ENCODE measurements around the gene WBP2. TPM values are rescaled to one million over a fixed set of nuclear protein-coding genes. Genes with fewer than 3 reads are reported as not detected.
A peak's percentile ranks its signal among the peaks of the same experiment; 100 is the strongest.

Gene WBP2
- total and polyA plus RNA-seq, 2 of the 13 experiments (the other 11 are each of a cell fraction or from before 2014, with no cell fraction given): 29.2 to 29.5 TPM

GRCh38 chr17:75827308-75828075 is 27.6 kb downstream of the WBP2 start (continued):
- no peak for TF ChIP-seq SNAPC4 (CRISPR knock-in tag; IDR thresholded peaks at IDR 0.05)
- TF ChIP-seq ZBTB21 (CRISPR knock-in tag; IDR thresholded peaks at IDR 0.05): no peak
- no peak for TF ChIP-seq GTF2F1 (IDR thresholded peaks at IDR 0.05; ENCODE audit: low read length)
- no peak for TF ChIP-seq ZFP1 (CRISPR knock-in tag; IDR thresholded peaks at IDR 0.05)
- no peak for TF ChIP-seq ETS1 (CRISPR knock-in tag; IDR thresholded peaks at IDR 0.05)
- peak; percentile 44; the same call in 1 of the 2 replicates for TF ChIP-seq ZFP91 (CRISPR knock-in tag; IDR thresholded peaks at IDR 0.05; ENCODE audit: borderline replicate concordance)
- no peak for TF ChIP-seq ZBTB8A (CRISPR knock-in tag; IDR thresholded peaks at IDR 0.05; ENCODE audit: borderline replicate concordance, low read depth)
- TF ChIP-seq SPEN (CRISPR knock-in tag; IDR thresholded peaks at IDR 0.05; ENCODE audit: low read depth): no peak; the same call in 1 of the 2 replicates
- peak; percentile 62 for TF ChIP-seq HIVEP1 (CRISPR knock-in tag; IDR thresholded peaks at IDR 0.05)
- TF ChIP-seq MXD4 (CRISPR knock-in tag; IDR thresholded peaks at IDR 0.05): no peak
- TF ChIP-seq CEBPB (IDR thresholded peaks at IDR 0.05; ENCODE audit: borderline replicate concordance, low read depth, low read length): peak; percentile 29; the same call in 1 of the 2 replicates
- TF ChIP-seq KLF12 (CRISPR knock-in tag; IDR thresholded peaks at IDR 0.05; ENCODE audit: borderline replicate concordance): no peak
- TF ChIP-seq ZNF350 (CRISPR knock-in tag; IDR thresholded peaks at IDR 0.05; ENCODE audit: borderline replicate concordance, low read depth): no peak
- no peak for TF ChIP-seq NFATC3 (CRISPR knock-in tag; IDR thresholded peaks at IDR 0.05)
- no peak for TF ChIP-seq RELA (CRISPR knock-in tag; IDR thresholded peaks at IDR 0.05)
- peak; percentile 48; the same call in 1 of the 2 replicates for TF ChIP-seq RBFOX2 (IDR thresholded peaks at IDR 0.05; ENCODE audit: low read depth, low read length)
- TF ChIP-seq ZNF10 (CRISPR knock-in tag; IDR thresholded peaks at IDR 0.05; ENCODE audit: borderline replicate concordance, low read depth): no peak
- 0 out of 2 replicates have a peak, but pooled peaks have one; percentile 41 for TF ChIP-seq IRX3 (CRISPR knock-in tag; IDR thresholded peaks at IDR 0.05; ENCODE audit: borderline replicate concordance, low read depth)
- no peak for TF ChIP-seq ZNF343 (CRISPR knock-in tag; IDR thresholded peaks at IDR 0.05)
- no peak for TF ChIP-seq MZF1 (CRISPR knock-in tag; IDR thresholded peaks at IDR 0.05; ENCODE audit: borderline replicate concordance)

Measured in HepG2 (cell line).